ENCODE measurements around the gene INPP5J.

The INPP5J gene

GRCh38 chr22:31102441-31103081 lies 20.2 kb upstream of the INPP5J start:
- no peak for TF ChIP-seq CTCF (conservative IDR thresholded peaks at IDR 0.05; ENCODE audit: low read depth, low read length)
- Histone ChIP-seq H4K20me1 (ENCODE audit: insufficient read depth) (no peaks in the 10 kb centered on the region), H3K9ac (no peak overlapping the region), H2AFZ (ENCODE audit: low read depth) (no peak overlapping the region), H3K4me1 (ENCODE audit: low read depth, poor library complexity, severe bottlenecking) (no peaks in the 10 kb centered on the region), H3K27ac (no peak overlapping the region), H3K27me3 (ENCODE audit: insufficient read depth, low read depth) (no peaks in the 10 kb centered on the region), H3K4me3 (IDR thresholded peaks at IDR 0.05; ENCODE audit: insufficient read depth, low read depth, low read length) (no peak overlapping the region), H3K36me3 (ENCODE audit: insufficient read depth) (no peaks in the 10 kb centered on the region), H3K4me2 (no peak overlapping the region), H3K79me2 (ENCODE audit: insufficient read depth, low read depth) (no peaks in the 10 kb centered on the region)

GRCh38 chr22:31103111-31103510 lies 19.7 kb upstream of the INPP5J start:
- H3K27me3 ChIP-seq (ENCODE audit: insufficient read depth, low read depth), result no peaks in the 10 kb centered on the region
- H4K20me1 ChIP-seq (ENCODE audit: insufficient read depth), result no peaks in the 10 kb centered on the region
- H3K4me2 ChIP-seq, result no peak overlapping the region
- H3K9ac ChIP-seq, result no peak overlapping the region
- no peak overlapping the region for H3K4me3 ChIP-seq (IDR thresholded peaks at IDR 0.05; ENCODE audit: insufficient read depth, low read depth, low read length)
- H3K79me2 ChIP-seq (ENCODE audit: insufficient read depth, low read depth), result no peaks in the 10 kb centered on the region
- TF ChIP-seq CTCF (conservative IDR thresholded peaks at IDR 0.05; ENCODE audit: low read depth, low read length), result no peak
- no peak overlapping the region for H3K27ac ChIP-seq
- H3K36me3 ChIP-seq (ENCODE audit: insufficient read depth), result no peaks in the 10 kb centered on the region
- peaks cover under 1% of the 10 kb centered on the region for H3K4me1 ChIP-seq (ENCODE audit: low read depth, poor library complexity, severe bottlenecking)
- H2AFZ ChIP-seq (ENCODE audit: low read depth), result no peak overlapping the region

GRCh38 chr22:31103899-31104694 lies 18.7 kb upstream of the INPP5J start:
- H3K36me3 ChIP-seq (ENCODE audit: insufficient read depth), result no peaks in the 10 kb centered on the region
- no peak overlapping the region for H2AFZ ChIP-seq (ENCODE audit: low read depth)
- peaks cover 4% of the 10 kb centered on the region for H3K4me1 ChIP-seq (ENCODE audit: low read depth, poor library complexity, severe bottlenecking)
- no peaks in the 10 kb centered on the region for H3K27me3 ChIP-seq (ENCODE audit: insufficient read depth, low read depth)
- H3K9ac ChIP-seq, result no peak overlapping the region
- H3K79me2 ChIP-seq (ENCODE audit: insufficient read depth, low read depth), result no peaks in the 10 kb centered on the region
- H3K27ac ChIP-seq, result no peak overlapping the region
- no peak overlapping the region for H3K4me2 ChIP-seq
- H3K4me3 ChIP-seq (IDR thresholded peaks at IDR 0.05; ENCODE audit: insufficient read depth, low read depth, low read length), result no peak overlapping the region
- no peaks in the 10 kb centered on the region for H4K20me1 ChIP-seq (ENCODE audit: insufficient read depth)
- no peak for TF ChIP-seq CTCF (conservative IDR thresholded peaks at IDR 0.05; ENCODE audit: low read depth, low read length)

- Histone ChIP-seq H4K20me1 (ENCODE audit: insufficient read depth) (no peaks in the 10 kb centered on the region), H3K36me3 (ENCODE audit: insufficient read depth) (no peaks in the 10 kb centered on the region), H3K4me1 (ENCODE audit: low read depth, poor library complexity, severe bottlenecking) (peaks cover 4% of the 10 kb centered on the region), H3K4me2 (no peak overlapping the region), H3K9ac (no peak overlapping the region), H3K4me3 (IDR thresholded peaks at IDR 0.05; ENCODE audit: insufficient read depth, low read depth, low read length) (no peak overlapping the region), H3K27ac (no peak overlapping the region), H3K27me3 (ENCODE audit: insufficient read depth, low read depth) (no peaks in the 10 kb centered on the region), H2AFZ (ENCODE audit: low read depth) (no peak overlapping the region), H3K79me2 (ENCODE audit: insufficient read depth, low read depth) (no peaks in the 10 kb centered on the region)
- no peak for TF ChIP-seq CTCF (conservative IDR thresholded peaks at IDR 0.05; ENCODE audit: low read depth, low read length)
Observed at GRCh38 chr22:31104869-31105268, 17.9 kb upstream of the INPP5J start.
